ENCODE results near the gene SLC24A3. TPM values are rescaled to one million over a fixed set of nuclear protein-coding genes. Genes with fewer than 3 reads are reported as not detected.

The SLC24A3 gene
- total RNA-seq, 2 donors from 2014 or later, result 1.4 to 3.7 TPM

DNA sequence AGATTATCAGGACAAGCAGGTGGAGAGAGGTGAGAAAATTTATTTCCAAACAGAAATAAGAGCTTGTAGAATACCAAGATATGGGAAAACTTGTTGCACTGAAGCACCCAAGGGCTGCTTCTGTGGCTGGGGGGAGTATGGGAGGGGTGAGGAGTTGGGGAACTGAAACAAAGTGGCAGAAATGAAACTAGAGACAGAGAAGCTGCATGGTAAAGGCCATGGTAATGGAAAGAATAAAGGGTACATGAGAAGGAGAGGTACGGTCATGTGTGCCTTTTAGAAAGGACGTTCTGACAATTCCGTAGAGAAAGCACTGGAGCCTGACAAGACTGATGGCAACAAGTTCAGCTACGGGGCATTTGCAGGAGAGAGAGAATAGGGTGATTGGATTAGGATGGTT lies 494.0 kb downstream of the SLC24A3 start:
- H3K4me1 ChIP-seq, result peaks cover 0 to 5% of the 10 kb centered on the region in 2 donors
- DNase-seq (ENCODE audit: low spot score), result no peak
- H3K27me3 ChIP-seq, result no peaks in the 10 kb centered on the region
- H3K4me3 ChIP-seq, result no peak overlapping the region
- no peaks in the 10 kb centered on the region for H3K36me3 ChIP-seq
- TF ChIP-seq, protein P1, sequence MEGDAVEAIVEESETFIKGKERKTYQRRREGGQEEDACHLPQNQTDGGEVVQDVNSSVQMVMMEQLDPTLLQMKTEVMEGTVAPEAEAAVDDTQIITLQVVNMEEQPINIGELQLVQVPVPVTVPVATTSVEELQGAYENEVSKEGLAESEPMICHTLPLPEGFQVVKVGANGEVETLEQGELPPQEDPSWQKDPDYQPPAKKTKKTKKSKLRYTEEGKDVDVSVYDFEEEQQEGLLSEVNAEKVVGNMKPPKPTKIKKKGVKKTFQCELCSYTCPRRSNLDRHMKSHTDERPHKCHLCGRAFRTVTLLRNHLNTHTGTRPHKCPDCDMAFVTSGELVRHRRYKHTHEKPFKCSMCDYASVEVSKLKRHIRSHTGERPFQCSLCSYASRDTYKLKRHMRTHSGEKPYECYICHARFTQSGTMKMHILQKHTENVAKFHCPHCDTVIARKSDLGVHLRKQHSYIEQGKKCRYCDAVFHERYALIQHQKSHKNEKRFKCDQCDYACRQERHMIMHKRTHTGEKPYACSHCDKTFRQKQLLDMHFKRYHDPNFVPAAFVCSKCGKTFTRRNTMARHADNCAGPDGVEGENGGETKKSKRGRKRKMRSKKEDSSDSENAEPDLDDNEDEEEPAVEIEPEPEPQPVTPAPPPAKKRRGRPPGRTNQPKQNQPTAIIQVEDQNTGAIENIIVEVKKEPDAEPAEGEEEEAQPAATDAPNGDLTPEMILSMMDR (IDR thresholded peaks at IDR 0.05), result no peak
- H3K27ac ChIP-seq, result no peak overlapping the region
- H3K9me3 ChIP-seq, result peaks cover 0 to 8% of the 10 kb centered on the region in 2 donors

DNA sequence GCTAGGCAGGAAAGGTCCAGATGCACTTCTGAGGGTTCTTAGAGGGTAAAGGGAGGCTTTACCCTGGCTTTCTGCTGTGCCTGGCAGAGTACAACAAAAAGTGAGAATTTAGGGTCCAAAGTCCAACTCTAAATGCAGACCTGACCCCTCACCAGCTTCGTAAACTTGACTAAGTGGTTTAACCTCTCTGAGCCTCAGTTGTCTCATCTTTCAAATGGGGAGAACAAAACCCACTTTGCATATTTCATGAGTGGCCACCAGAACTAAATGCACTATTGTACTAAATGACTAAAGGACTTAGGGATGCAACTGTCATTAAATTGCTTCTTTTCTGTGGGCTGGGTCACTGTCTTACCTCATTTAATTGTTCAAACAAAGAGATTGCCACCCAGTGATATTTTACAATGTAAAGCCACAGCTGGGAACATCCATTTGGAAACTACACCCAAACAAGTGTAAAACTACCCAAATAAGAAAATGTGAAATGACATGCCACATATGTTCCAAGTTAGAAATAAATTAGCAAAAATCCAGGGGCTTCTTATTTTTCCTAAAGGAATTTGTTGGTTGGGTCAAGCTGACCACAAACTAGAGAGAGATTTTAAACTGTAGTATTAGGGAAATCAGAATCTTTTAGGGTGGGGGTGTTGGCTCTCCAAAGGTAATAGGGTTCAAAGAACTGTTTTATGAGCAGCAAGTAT lies 497.3 kb downstream of the SLC24A3 start:
- TF ChIP-seq, protein P1 (IDR thresholded peaks at IDR 0.05), result no peak
- H3K27me3 ChIP-seq, result no peaks in the 10 kb centered on the region
- H3K36me3 ChIP-seq, result no peaks in the 10 kb centered on the region
- H3K4me1 ChIP-seq, result peaks cover 0 to 5% of the 10 kb centered on the region in 2 donors
- DNase-seq (ENCODE audit: low spot score), result no peak
- H3K4me3 ChIP-seq, result no peak overlapping the region
- H3K27ac ChIP-seq, result no peak overlapping the region
- no peaks in the 10 kb centered on the region for H3K9me3 ChIP-seq

- Histone ChIP-seq H3K4me1 (peaks cover 0 to 5% of the 10 kb centered on the region in 2 donors), H3K27me3 (no peaks in the 10 kb centered on the region), H3K36me3 (no peaks in the 10 kb centered on the region), H3K27ac (no peak overlapping the region), H3K4me3 (no peak overlapping the region), H3K9me3 (no peaks in the 10 kb centered on the region)
- DNase-seq (ENCODE audit: low spot score), result no peak
- TF ChIP-seq, protein P1 (IDR thresholded peaks at IDR 0.05), result no peak
Measured at GRCh38 chr20:19710336-19711120, 498.1 kb downstream of the SLC24A3 start.

DNA sequence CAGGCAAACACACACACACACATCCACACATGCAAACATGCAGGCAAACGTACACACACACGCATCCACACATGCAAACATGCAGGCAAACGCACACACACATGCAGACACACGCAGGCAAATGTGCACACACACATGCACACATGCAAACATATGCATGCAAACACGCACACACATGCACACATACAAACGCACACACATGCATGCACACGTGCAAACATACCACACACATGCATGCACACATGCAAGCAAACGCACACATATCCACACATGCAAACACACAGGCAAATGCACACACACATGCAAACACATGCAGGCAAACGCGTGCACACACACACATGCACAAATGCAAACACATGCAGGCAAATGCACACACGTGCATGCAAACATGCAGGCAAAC lies 498.7 kb downstream of the SLC24A3 start:
- DNase-seq (ENCODE audit: low spot score), result no peak
- H3K9me3 ChIP-seq, result no peaks in the 10 kb centered on the region
- H3K27me3 ChIP-seq, result no peaks in the 10 kb centered on the region
- peaks cover 0 to 5% of the 10 kb centered on the region in 2 donors for H3K4me1 ChIP-seq
- TF ChIP-seq, protein P1 (IDR thresholded peaks at IDR 0.05), result no peak
- H3K27ac ChIP-seq, result no peak overlapping the region
- H3K4me3 ChIP-seq, result no peak overlapping the region
- no peaks in the 10 kb centered on the region for H3K36me3 ChIP-seq

GRCh38 chr20:19712721-19713260 lies 500.3 kb downstream of the SLC24A3 start:
- no peaks in the 10 kb centered on the region for H3K27me3 ChIP-seq
- no peaks in the 10 kb centered on the region for H3K36me3 ChIP-seq
- no peak overlapping the region for H3K27ac ChIP-seq
- no peak overlapping the region for H3K4me3 ChIP-seq
- H3K9me3 ChIP-seq, result no peaks in the 10 kb centered on the region
- TF ChIP-seq, protein P1 (IDR thresholded peaks at IDR 0.05), result no peak
- no peak for DNase-seq (ENCODE audit: low spot score)
- peaks cover 0 to 5% of the 10 kb centered on the region in 2 donors for H3K4me1 ChIP-seq
